Neuronal stem cell (in vitro differentiated cells): Measurements from ENCODE around the gene ELAVL4.

ENCODE experiments used
- DNase-seq: peaks from one replicate; pipeline ENCODE4 v3.0.0-alpha.2; 2013; ENCODE audit warnings: low spot score
- H2AFZ ChIP-seq: one replicate; pipeline ENCODE4 v1.6.1; 2013; ENCODE audit warnings: mild to moderate bottlenecking, low read length, inconsistent platforms
- H2AK5ac ChIP-seq: 2 replicates; pipeline ENCODE4 v1.6.1; 2013; ENCODE audit warnings: low read depth, mild to moderate bottlenecking, inconsistent platforms, low read length, moderate library complexity, mixed read lengths
- H2BK120ac ChIP-seq: 2 replicates; pipeline ENCODE4 v1.6.1; 2013; ENCODE audit warnings: low read depth, mild to moderate bottlenecking, inconsistent platforms, low read length, moderate library complexity, mixed read lengths
- H2BK12ac ChIP-seq: one replicate; pipeline ENCODE4 v1.6.1; 2013; ENCODE audit warnings: low read length, inconsistent platforms
- H2BK15ac ChIP-seq: 2 replicates; pipeline ENCODE4 v1.6.1; 2013; ENCODE audit warnings: mild to moderate bottlenecking, low read length, inconsistent platforms, mixed read lengths
- H2BK5ac ChIP-seq: one replicate; pipeline ENCODE4 v1.6.1; 2013; ENCODE audit warnings: inconsistent platforms, mild to moderate bottlenecking, low read length, moderate library complexity
- H3K14ac ChIP-seq: one replicate; pipeline ENCODE4 v1.6.1; 2013; ENCODE audit warnings: low read length, inconsistent platforms
- H3K18ac ChIP-seq: 2 replicates; pipeline ENCODE4 v1.6.1; 2013; ENCODE audit warnings: low read length, inconsistent platforms
- H3K23ac ChIP-seq: 2 replicates; pipeline ENCODE4 v1.6.1; 2013; ENCODE audit warnings: low read depth, mild to moderate bottlenecking, mixed read lengths, low read length, inconsistent platforms; ENCODE audit not compliant: poor library complexity
- H3K27ac ChIP-seq: replicated peaks from 3 replicates; pipeline ENCODE4 v1.5.1; 2013; ENCODE audit warnings: low read length, inconsistent platforms
- H3K27me3 ChIP-seq, 3 experiments: 2 replicates each; pipeline ENCODE4 v1.6.1; 2013; ENCODE audit warnings: low read length in 3 of 3, mild to moderate bottlenecking in 2 of 3, inconsistent platforms in 1 of 3, low read depth in 1 of 3, mixed read lengths in 1 of 3, moderate library complexity in 1 of 3; ENCODE audit not compliant: control insufficient read depth in 3 of 3, insufficient read depth in 3 of 3
- H3K36me3 ChIP-seq, 2 donors: replicated peaks in 1 of 2; 2 replicates each; pipeline ENCODE4 v1.6.1; 2013; ENCODE audit warnings: low read length in 2 of 2; ENCODE audit not compliant: control insufficient read depth in 2 of 2, insufficient read depth in 2 of 2
- H3K4ac ChIP-seq: 2 replicates; pipeline ENCODE4 v1.6.1; 2013; ENCODE audit warnings: inconsistent platforms, mild to moderate bottlenecking, low read length, moderate library complexity
- H3K4me1 ChIP-seq, 2 donors: 1 replicate in 1 of 2; 2 replicates in 1 of 2; pipeline ENCODE4 v1.6.1; 2013; ENCODE audit warnings: low read length in 2 of 2, low read depth in 1 of 2; ENCODE audit not compliant: control insufficient read depth in 2 of 2, insufficient read depth in 1 of 2
- H3K4me2 ChIP-seq: one replicate; pipeline ENCODE4 v1.6.1; 2013; ENCODE audit warnings: mild to moderate bottlenecking, low read length, inconsistent platforms; ENCODE audit not compliant: insufficient read depth, poor library complexity, severe bottlenecking
- H3K4me3 ChIP-seq, 2 donors: 2 replicates each; pipeline ENCODE4 v1.5.1; 2013; ENCODE audit warnings: low read length in 2 of 2, mild to moderate bottlenecking in 2 of 2, inconsistent platforms in 1 of 2, moderate library complexity in 1 of 2
- H3K79me1 ChIP-seq: one replicate; pipeline ENCODE4 v1.6.1; 2013; ENCODE audit warnings: low read depth, mild to moderate bottlenecking, inconsistent platforms, low read length, moderate library complexity
- H3K9ac ChIP-seq: one replicate; pipeline ENCODE4 v1.6.1; 2013; ENCODE audit warnings: mild to moderate bottlenecking, low read depth, low read length, inconsistent platforms; ENCODE audit not compliant: poor library complexity
- H3K9me3 ChIP-seq, 2 donors: replicated peaks in 1 of 2; 2 replicates each; pipeline versions ENCODE3 to v1.6.1; 2013; ENCODE audit warnings: low read length in 2 of 2, mild to moderate bottlenecking in 2 of 2, inconsistent platforms in 1 of 2, low read depth in 1 of 2, mixed read lengths in 1 of 2, moderate library complexity in 1 of 2; ENCODE audit not compliant: control insufficient read depth in 2 of 2, insufficient read depth in 1 of 2
- H4K8ac ChIP-seq: one replicate; pipeline ENCODE4 v1.6.1; 2013; ENCODE audit warnings: low read depth, mild to moderate bottlenecking, inconsistent platforms, low read length, moderate library complexity
- H4K91ac ChIP-seq: one replicate; pipeline ENCODE4 v1.6.1; 2013; ENCODE audit warnings: low read length, low read depth, mild to moderate bottlenecking, inconsistent platforms; ENCODE audit not compliant: poor library complexity
- WGBS, 2 donors: extraction: QIAGEN DNeasy Blood & Tissue Kit; methylation state at CpG; one replicate each; pipeline ENCODE4 v1.1.7; 2013; ENCODE audit warnings: missing lambda C conversion rate in 2 of 2, mixed read lengths in 1 of 2; ENCODE audit not compliant: insufficient read length in 2 of 2, insufficient replicate concordance in 1 of 2; ENCODE audit errors: extremely low coverage in 2 of 2; 5-methylcytosine and 5-hydroxymethylcytosine counted together

ELAVL4 gene

DNA sequence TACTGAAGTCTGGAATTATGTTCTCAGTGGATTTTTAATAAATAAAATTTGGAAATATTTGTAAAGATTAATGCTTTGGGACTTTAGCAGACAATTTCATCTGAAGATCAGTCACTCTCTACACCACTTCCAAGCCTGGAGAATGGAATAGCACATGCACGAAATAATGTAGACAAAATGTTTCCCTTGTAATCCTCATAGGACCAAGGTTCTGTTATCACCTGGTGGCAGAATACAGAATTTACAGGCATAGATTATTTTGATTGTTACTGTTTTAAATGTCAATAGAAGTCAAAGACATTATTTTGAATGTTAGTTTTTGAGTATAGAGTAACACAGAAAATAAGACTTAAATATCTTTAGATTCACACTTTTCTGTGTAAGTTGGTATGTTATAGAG is 9.1 kb upstream of the ELAVL4 start:
- Histone ChIP-seq H3K18ac (no peak overlapping the region), H4K8ac (no peak overlapping the region), H4K91ac (no peak overlapping the region), H3K23ac (no peak overlapping the region), H2BK15ac (no peak overlapping the region), H3K4me1 (no peaks in the 10 kb centered on the region), H3K27me3 (no peaks in the 10 kb centered on the region), H2BK5ac (no peak overlapping the region), H3K36me3 (no peaks in the 10 kb centered on the region), H2AFZ (no peak overlapping the region), H2AK5ac (no peak overlapping the region), H3K14ac (no peak overlapping the region), H3K79me1 (no peaks in the 10 kb centered on the region), H3K27ac (no peak overlapping the region), H2BK12ac (no peak overlapping the region), H3K4ac (no peak overlapping the region), H2BK120ac (no peak overlapping the region), H3K4me2 (no peak overlapping the region), H3K4me3 (no peak overlapping the region), H3K9me3 (no peaks in the 10 kb centered on the region), H3K9ac (no peak overlapping the region)
- no CpG with 5 or more reads among the region's 1 CpG for whole genome bisulfite sequencing, 2 donors
- DNase-seq: no peak

DNA sequence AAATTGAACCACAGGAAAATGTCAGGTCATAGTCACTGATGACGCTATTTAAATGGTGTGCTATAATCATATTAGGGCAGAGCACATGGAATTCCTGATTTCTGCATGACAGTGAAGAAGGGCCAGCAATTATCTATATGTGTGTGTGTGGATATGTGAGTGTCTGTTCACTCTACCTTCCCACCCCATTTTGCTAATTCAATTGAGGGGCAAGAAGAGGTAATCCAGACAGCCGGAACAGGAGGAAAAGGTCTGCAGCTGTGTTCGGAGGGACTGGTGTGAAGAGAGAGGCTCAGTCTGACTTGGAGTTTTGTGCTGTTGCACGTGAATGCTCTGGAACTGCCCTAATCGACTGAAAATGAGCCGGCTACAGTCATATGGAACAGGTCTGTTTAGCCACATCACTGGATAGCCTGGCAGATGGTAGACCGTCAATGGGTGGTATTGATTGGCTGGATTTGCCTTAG is 5.1 kb upstream of the ELAVL4 start:
- no peak overlapping the region for H2AK5ac ChIP-seq
- peaks cover 0 to 2% (median 0%) of the 10 kb centered on the region in 3 experiments for H3K27me3 ChIP-seq
- WGBS, 2 donors: no CpG with 5 or more reads among the region's 7 CpGs
- no peak overlapping the region for H2BK15ac ChIP-seq
- H3K4me2 ChIP-seq: no peak overlapping the region
- H3K4me3 ChIP-seq: no peak overlapping the region
- H3K14ac ChIP-seq: no peak overlapping the region
- DNase-seq: no peak
- H3K18ac ChIP-seq: no peak overlapping the region
- H2BK5ac ChIP-seq: no peak overlapping the region
- H3K79me1 ChIP-seq: no peaks in the 10 kb centered on the region
- no peak overlapping the region for H2AFZ ChIP-seq
- H2BK120ac ChIP-seq: no peak overlapping the region
- H3K23ac ChIP-seq: no peak overlapping the region
- H3K4ac ChIP-seq: no peak overlapping the region
- no peaks in the 10 kb centered on the region for H3K9me3 ChIP-seq
- no peak overlapping the region for H4K8ac ChIP-seq
- no peak overlapping the region for H2BK12ac ChIP-seq
- H3K9ac ChIP-seq: no peak overlapping the region
- H3K27ac ChIP-seq: no peak overlapping the region
- H3K4me1 ChIP-seq: peaks cover 0 to 6% of the 10 kb centered on the region in 2 donors
- H3K36me3 ChIP-seq: no peaks in the 10 kb centered on the region
- no peak overlapping the region for H4K91ac ChIP-seq

DNA sequence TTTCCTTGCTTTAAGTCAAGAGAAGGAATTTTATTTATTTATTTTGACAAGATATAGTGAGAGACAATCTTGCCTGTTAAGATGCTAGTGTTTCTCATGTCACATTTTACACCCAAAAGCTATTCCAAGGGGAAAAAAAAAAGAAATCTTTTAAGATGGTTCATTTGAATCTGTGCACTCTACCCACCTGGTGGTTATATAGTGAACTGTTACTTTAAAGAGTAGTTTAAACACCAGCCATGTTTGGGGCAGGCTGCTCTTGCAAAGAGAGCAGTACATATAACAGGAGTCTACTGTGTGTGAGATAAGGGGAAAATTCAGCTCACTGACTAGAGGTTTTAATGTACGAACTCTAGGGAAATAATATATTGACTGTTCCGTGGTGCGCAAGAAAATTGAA is 3.3 kb upstream of the ELAVL4 start:
- H3K27ac ChIP-seq: no peak overlapping the region
- H3K23ac ChIP-seq: no peak overlapping the region
- no peaks in the 10 kb centered on the region for H3K36me3 ChIP-seq
- H3K4ac ChIP-seq: no peak overlapping the region
- H3K4me1 ChIP-seq: peaks cover under 1 to 21% of the 10 kb centered on the region in 2 donors
- H3K14ac ChIP-seq: no peak overlapping the region
- no peak overlapping the region for H2AFZ ChIP-seq
- DNase-seq: no peak
- H3K18ac ChIP-seq: no peak overlapping the region
- H2BK5ac ChIP-seq: no peak overlapping the region
- no peak overlapping the region for H3K9ac ChIP-seq
- no peak overlapping the region for H4K91ac ChIP-seq
- H2BK15ac ChIP-seq: no peak overlapping the region
- no peak overlapping the region for H2AK5ac ChIP-seq
- no peak overlapping the region for H2BK12ac ChIP-seq
- no peaks in the 10 kb centered on the region for H3K9me3 ChIP-seq
- no peak overlapping the region for H4K8ac ChIP-seq
- H3K4me2 ChIP-seq: no peak overlapping the region
- no peak overlapping the region for H3K4me3 ChIP-seq
- no peak overlapping the region for H2BK120ac ChIP-seq
- peaks cover 0 to 9% (median 2%) of the 10 kb centered on the region in 3 experiments for H3K27me3 ChIP-seq
- H3K79me1 ChIP-seq: no peaks in the 10 kb centered on the region
- no CpG with 5 or more reads among the region's 3 CpGs for WGBS, 2 donors

DNA sequence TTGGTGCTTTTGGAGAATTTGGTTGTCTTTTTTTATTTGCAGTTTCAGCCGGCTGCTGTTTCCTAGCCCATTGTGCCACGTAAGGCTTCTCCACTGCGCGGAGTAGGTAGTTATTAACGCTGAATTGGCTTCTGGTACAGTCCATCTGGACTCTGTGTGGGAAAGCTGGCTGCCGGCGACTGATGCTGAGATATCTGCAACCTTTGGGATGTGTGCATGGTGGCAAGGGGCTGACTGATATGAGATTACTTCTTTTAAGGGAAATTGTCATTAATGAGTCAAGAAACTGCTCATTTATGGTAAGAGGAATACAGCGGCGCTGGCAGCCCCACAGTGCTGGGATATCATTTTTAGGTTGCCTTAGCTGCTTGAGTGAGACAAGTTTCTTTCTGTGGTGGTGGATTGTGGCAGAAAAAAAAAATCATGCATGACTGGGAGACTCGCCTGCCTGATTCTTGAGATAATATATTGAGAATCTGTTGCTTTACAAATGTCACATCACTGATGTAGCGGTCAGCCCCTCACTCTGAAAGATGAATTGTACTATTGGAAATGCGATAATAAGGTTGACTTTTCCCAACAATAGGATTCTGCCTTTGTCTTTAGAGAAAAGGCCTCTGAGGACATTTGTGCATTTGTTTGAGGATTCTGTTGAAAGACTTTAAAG is 2.5 kb upstream of the ELAVL4 start:
- no peaks in the 10 kb centered on the region for H3K9me3 ChIP-seq
- DNase-seq: no peak
- no peak overlapping the region for H4K91ac ChIP-seq
- no CpG with 5 or more reads among the region's 12 CpGs for WGBS, 2 donors
- no peak overlapping the region for H3K4ac ChIP-seq
- no peak overlapping the region for H3K27ac ChIP-seq
- H2BK15ac ChIP-seq: no peak overlapping the region
- peaks cover 0 to 9% (median 2%) of the 10 kb centered on the region in 3 experiments for H3K27me3 ChIP-seq
- H2BK12ac ChIP-seq: no peak overlapping the region
- no peaks in the 10 kb centered on the region for H3K36me3 ChIP-seq
- H2BK120ac ChIP-seq: no peak overlapping the region
- H2AK5ac ChIP-seq: no peak overlapping the region
- H2BK5ac ChIP-seq: no peak overlapping the region
- no peak overlapping the region for H2AFZ ChIP-seq
- H3K9ac ChIP-seq: no peak overlapping the region
- H3K18ac ChIP-seq: no peak overlapping the region
- H3K14ac ChIP-seq: no peak overlapping the region
- H3K4me3 ChIP-seq: no peak overlapping the region
- H3K79me1 ChIP-seq: no peaks in the 10 kb centered on the region
- H4K8ac ChIP-seq: no peak overlapping the region
- H3K4me2 ChIP-seq: no peak overlapping the region
- no peak overlapping the region for H3K23ac ChIP-seq
- peaks cover 6 to 21% of the 10 kb centered on the region in 2 donors for H3K4me1 ChIP-seq
